NCI-H1105 (cell line): ENCODE measurements around the gene AOPEP.
"Not testable (repeated sequence)": the region's sequence is repeated elsewhere in the genome, so short reads cannot be mapped to it uniquely, and the experiment has no call there.

ENCODE experiments used
- DNase-seq: peaks from one replicate; lab custom pipeline; 2025; lab: John Stamatoyannopoulos, UW

AOPEP gene

DNA sequence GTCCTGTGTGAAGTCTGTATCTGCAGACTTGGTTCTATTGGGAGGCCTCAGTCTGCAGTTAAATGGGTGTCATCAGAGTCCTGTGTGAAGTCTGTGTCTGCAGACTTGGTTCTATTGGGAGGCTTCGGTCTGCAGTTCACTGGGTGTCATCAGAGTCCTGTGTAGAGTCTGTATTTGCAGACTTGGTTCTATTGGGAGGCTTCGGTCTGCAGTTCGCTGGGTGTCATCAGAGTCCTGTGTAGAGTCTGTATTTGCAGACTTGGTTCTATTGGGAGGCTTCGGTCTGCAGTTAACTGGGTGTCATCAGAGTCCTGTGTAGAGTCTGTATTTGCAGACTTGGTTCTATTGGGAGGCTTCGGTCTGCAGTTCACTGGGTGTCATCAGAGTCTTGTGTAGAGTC lies 239.1 kb downstream of the AOPEP start:
- not testable (repeated sequence) for DNase-seq

DNA sequence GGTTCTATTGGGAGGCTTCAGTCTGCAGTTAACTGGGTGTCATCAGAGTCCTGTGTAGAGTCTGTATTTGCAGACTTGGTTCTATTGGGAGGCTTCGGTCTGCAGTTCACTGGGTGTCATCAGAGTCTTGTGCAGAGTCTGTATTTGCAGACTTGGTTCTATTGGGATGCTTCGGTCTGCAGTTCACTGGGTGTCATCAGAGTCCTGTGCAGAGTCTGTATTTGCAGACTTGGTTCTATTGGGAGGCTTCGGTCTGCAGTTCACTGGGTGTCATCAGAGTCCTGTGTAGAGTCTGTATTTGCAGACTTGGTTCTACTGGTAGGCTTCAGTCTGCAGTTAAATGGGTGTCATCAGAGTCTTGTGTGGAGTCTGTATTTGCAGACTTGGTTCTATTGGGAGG lies 239.5 kb downstream of the AOPEP start:
- not testable (repeated sequence) for DNase-seq

DNA sequence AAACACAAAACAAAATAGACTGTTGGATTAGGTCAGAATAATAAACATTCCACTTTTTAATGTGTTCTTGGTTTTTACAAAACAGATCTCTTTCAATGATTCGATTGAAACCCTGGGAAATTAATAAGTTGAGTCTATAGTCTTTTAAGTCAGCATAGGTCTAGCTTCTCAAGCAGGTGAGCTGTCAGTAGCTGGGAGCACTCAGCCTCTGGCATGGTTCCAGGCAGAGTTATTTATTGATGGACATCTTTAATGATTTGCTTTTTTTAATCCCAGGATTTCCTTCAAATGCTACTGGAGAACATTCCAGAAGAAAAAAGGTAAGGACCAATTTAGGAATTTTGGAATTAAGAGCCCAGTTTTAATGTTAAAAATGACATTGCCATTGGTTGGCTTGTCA lies 241.0 kb downstream of the AOPEP start:
- DNase-seq = no peak

DNA sequence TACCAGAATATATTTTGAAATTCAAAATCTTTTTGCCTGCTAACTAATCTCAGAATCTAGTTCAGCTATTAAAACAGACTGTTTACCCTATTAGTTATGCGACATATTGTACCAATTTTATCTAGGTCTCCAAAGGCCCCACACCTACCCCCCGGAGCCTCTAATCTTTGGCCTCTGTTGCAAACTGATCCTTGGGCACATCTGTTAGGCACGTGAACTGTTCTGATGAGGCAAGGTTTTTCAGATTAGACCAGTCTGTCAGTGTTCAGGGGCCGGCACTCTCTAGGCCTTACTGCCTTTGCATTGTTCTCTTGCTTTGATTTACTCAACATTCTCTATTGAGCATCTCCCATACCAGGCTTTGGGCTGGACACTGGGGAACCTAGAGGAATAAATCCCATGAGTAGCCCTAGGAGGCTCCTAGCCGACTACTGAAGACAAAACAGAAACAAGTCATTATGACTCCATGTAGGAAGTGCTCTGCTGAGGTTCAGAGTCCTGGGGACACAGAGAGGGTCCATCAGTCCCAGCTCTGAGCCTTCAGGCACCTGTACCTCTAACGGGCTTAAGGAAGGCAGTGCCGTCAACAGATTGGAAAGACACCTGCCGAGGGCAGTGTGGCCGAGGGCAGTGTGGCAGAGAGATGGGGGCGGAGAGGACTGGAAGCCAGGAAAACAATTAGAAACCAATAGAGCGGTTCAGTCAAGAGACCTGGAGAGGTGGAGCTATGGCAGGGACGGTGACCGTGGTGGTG lies 245.1 kb downstream of the AOPEP start:
- DNase-seq = no peak

DNA sequence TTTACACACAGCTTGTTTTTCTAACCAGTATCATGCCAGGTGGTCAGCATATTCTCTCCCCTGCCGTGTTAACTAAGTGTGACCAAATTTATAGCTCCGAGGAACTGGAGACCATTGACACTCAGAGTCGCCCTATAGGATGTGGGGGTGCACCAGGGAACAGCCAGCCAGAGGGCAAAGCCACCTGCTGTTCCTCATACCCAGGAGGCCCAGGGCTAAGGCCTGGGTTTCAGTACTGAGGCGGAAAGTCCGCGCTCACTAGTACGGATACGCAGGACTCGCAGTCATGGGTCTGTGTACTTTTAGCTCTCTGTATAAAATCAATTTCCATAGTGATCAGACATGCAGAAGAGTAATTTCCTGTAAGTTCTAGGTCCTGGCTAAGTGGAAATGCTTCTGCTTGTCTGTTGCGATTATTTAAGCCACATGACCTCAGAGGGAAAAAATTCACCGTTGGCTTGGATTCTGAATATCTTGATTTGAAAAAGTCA lies 247.0 kb downstream of the AOPEP start:
- DNase-seq = no peak

DNA sequence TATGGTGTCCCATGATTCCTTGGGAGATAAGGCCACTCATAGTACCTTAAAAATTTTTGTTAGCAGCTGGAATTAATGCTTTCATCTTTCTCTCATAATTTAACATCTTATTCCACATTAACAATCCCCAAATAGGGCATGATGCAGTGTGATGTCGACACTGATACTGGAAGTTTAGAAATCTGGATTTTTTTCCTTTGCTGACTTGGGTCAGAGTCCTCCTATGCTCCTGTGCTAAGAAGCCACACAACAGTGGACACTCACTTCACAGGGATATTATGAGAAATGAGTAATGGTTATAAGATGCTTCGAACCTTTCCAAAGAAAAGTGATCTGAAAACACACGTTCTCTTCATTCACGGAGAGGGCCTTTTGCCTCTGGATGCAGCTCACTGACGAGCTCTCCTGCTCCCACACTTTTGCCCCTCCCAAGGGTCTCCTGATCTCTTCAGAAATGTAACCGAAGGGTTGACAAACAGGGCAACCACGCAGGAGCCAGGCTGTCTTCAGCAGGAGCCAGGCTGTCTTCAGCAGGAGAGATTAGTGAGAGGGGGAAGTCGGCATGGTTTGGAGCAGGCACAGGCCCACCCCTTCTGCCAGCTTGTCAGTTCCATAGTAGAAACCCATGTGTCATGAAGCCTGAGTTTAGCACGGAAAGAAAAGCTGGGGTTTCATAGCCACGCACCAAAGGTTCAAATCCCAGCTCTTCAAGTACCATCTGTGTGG lies 247.8 kb downstream of the AOPEP start:
- DNase-seq = no peak

DNA sequence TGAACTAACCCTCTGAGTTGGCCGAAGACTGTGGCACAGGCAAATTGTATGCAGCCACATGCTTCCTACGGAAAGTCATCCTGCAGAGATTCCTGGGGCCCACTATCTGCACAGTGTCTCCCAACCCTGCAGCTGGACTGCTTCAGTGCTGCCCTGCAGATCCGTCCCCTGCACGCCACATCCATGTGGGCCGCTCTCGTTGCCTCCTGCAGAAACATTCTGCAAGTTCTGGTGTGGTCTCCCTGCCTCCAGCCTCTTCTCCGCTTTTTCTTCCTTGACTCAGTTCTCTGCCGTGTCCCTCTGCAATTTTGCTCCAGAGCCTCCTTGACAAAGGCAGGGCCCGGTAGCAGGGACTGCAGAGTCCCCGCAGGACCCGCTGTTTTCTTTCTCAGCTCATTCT lies 249.0 kb downstream of the AOPEP start:
- DNase-seq = no peak

DNA sequence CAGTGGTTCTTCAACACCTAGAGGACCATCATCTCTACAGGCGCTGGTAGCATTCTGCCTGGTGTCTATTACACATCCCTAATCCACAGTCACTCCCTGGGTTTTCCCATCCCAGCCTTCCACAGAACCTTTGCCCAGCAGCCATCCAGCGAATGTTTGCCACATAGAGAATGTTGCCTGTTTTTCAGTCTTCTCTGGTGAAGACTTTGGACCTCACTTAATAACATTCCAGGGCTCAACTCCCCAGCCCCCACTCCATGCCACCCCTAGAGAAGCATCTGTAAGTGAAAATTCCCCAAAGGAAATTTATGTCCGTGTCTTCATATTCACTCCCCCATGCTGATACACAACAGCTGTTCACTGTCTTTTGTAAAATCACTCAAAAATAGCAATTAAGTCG lies 249.6 kb downstream of the AOPEP start:
- DNase-seq = no peak

DNA sequence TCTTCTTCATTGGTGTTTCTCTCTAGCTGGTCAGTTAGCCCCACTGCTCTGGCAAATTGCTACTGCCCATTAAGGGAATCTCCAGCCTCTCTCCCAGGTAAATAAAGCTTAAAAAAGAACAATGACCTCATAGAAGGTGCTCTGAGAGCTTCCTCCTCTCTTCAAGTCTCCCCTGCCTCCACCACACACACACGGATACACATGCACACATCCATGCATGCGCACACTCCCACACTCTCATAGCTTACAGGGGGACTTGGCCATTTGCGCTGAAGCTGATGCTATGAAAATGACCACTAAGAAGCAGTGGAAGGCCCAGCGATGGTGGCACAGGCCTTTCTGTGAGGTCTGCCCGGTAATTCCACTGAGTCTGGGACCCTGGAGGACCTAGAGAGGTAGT lies 250.9 kb downstream of the AOPEP start:
- no peak for DNase-seq

DNA sequence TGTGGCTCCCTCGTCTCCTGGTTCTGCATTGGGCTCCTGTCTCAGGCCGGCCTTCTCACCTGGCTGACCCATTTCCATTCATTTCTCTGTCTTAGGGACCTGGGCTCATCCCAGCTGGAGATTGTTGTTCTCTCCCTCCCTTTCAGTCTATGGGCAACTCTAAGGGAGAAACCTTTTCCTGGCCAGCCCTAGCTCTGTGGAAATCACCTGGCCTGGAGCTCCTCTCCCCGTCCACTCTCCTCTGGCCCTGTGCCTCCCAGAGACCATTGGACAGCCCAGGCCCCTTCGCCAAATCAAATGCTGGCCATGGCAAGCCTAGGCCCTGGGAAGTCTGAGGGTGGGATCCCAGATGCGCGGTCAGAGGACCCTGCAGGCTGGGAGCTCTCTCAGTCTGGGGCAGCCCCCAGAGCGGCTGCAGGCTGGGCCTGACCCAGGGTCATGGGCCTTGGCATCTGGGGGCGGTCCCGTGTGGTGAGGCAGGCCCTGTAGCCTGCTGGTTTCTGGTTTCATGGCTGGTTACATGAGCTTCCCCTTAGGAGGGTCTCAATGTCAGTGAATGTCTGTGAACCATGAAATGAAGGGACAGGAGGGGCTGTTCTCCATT lies 253.5 kb downstream of the AOPEP start:
- no peak for DNase-seq

DNA sequence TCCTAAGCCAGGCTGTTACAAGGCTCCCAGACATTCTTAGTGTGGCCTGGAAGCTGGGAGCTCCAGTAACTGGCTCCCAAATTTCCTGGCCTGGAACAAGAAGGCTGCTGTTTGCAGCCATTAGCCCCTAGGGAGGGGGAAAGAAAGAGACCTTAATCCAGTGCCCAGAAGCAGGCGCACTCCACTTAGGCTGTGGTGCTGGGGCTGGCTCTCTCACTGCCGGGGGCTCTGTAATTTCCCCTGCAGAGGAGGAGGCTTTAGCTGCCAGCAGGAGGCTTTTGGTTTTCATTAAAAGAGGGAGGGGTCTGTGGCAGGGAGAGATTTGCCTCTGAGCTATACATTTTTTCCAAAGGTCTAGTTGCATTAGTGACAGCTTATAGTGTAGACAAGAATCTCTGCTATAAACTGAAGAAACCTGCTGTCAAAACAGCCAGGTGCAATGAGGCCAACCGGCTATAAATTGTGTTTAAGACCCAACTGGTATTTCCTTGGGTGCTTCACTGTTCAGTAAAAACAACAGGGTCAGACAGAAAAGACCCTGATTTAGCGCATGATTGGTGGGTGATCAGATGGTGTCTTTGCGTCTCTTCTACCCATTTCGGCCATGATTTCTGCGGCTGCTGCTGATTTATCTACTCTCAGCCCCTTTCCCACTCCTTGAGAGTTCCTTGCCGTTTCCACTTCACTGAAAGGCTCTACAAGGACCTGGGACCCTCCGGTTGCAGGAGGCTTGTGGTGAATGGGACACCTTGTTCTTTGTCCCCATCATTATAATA lies 254.6 kb downstream of the AOPEP start:
- DNase-seq = no peak

DNA sequence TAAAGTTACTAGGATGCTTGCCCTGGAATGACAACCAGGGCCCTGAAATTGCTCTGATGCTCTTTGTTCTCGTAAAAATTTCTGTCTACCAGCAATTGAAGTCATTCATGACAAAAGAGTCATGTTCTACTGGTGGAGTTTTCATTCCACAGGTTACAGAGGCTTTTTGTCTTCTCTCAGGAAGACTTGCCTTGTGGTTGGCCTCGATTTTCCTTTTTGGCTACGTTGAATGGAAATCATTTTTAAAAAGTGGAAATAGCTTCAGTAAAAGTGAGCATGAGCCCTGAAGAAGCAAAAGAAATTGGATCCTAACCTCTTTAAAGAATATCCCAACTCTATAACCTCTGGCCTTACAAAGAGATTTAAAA lies 255.2 kb downstream of the AOPEP start:
- DNase-seq = no peak

DNA sequence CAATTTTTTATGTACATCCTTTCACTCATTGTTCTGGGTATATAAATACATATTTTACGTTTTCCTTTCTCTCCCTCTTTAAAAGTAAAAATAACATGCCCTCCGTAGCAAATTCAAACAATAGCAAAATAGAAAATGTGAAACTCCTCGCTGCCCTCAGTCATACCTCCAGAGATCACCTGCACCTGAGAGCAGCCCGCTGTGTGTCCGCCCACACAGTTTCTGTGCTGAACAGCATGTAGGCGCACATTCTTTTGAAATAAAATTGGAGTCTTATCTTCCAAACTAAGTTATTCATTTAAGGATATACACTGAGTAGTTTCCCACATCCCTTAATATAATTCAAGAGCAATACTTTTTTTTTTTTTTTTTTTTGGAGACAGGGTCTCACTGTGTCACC lies 255.7 kb downstream of the AOPEP start:
- no peak for DNase-seq

DNA sequence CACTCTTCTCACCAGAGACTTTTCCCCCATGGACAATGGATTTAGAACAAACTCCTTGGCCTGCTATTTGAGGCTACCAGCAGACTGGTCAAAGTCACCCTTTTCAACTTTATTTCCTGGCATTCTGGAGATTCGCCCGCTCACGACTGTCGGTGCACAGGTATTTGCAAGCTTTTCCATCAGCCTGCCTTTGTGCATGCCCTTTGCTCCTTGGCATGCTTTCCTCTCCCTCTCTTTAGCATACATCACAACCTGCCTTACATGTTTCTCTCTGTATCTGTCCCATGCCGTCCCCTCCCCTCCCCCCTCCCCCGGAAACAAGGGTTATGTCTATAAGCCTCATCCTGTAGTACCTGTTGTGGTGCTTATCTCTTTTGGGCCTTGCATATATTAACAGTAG lies 257.1 kb downstream of the AOPEP start:
- no peak for DNase-seq

DNA sequence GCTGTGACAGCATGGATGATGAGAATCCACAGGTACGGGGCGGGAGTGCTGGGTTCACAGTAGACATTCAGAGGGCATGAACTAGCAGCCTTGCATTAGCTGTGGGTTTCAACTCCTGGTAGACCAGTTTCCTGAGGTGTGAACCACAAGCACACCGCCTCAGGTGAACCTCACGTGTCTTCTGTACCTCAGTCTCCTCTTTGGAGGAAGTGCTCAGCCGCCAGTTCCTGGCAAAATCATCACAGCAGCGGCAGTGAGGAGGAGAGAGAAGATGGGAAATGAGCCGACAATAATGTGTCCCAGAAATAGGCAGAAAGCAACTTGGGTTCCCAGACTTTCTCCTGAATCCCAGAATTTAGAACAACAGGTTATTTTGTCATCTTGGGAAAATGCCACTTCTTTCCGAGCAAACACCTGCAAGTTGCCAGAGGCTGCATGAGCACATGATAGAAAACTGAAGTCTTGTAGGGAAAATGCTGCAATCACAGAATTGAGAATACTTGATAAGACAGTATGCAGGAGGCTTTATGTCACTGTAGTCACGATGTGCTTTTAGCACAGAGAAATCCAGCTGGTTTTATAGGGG lies 258.5 kb downstream of the AOPEP start:
- no peak for DNase-seq

DNA sequence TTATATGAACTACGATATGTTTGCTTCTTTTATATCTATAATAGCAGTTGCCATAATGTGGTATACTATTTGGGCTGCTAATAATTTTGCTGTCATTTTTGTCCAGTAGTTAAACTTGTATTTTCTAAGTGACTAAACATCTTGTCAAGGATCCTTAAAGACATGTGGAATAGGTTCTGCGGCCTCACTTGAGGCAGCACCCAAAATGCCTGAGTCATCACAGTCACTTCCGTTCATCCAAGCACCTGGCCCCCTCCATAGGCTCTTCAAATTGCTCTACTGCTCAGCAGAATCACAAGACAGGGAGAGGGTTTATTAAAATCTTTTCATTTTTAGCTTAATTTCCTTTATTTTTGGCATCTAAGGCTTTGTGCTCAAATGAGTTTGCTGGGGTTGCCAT lies 259.1 kb downstream of the AOPEP start:
- DNase-seq = no peak

DNA sequence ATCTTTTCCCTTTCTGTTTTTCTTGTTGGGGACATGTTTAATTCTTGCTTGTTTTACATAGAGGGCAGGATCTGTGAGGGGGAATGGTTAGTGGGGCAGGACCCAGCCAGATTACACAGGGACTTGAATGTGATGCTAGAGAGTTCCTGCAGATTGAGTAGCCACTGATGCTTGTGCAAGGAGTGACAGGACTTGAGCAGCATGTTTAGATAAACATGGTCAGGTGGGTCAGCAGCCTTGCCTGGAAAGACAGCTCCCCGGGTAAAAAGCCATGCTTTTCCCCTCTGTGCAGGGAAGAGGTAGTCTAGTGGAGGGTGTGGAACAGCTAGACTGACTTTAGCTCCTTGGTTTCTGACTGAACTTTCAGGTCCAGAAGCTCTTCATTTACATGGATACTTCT lies 261.2 kb downstream of the AOPEP start:
- no peak for DNase-seq

DNA sequence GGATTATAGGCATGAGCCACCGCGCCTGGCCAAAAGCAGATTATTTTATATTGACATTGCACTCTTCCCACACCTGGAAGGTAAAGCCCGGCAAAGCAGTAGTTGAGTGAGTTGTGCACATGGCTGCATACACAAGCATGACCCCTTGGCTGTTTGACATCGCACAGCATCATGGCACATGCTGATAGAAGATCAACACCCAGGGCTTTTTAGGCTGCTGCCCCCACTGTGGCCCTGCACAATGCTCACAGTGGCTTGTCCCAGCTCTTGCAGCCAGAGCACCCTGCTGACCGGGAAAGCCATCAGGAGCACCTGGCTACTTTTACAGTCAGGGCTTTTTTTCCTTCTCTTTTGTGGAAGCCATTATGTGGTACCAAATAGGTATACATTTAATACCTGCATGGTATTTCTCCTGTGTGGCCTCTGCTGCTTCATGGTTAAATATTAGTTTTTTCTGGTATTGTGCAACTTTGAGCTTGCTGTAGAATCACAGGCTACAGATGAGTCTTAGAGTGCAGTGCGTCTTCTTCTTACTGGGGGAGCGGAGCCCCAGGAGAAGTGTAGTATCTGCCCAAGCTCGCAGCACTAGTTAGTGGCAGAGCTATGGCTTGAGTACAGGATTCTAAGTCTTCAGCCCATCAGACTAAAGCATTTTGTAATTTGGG lies 264.5 kb downstream of the AOPEP start:
- DNase-seq = no peak

DNA sequence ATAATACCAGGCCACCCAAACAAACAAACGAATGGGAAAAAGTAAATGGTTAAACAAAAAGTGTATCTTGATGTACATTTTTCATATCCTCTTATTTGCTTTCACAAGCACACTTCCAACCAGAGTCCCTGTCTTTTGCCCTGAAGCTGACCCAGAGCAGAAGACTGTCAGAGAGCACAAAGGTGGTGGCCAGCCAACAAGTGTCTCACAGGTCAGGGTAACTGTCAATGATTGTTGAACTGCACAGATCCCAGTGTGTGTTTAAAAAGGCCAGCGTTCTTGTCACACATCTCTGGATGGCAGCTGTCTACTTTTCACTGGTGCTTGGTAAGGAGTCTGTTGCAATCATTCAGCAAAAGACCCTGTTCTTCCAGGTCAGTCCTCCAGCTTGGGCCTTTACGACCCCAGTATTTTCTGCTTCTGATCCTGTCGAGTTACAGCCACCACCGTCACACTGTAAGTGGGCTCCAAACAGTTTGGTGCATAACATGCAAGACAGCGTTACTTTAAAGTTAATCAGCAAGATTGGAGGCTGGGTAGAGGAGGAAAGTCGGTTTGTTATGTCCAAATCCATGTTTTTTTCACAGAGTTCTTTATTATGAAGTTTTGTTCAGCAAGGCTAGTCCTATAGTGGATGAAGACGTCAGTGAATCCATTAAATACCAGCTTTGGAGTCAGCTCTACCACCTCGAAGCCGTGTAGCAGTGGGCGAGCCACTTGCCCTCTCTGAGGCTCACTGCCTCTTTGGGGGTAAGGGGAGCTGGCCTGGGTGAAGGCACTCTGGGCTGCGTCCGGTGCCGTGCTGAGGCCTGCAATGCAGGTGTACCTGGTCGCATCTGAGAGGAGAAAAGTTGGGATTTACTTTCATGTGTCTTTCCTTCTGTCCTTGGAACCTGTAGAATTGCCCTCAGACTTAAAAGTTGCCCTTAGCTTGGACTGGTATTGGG lies 265.7 kb downstream of the AOPEP start:
- no peak for DNase-seq

DNA sequence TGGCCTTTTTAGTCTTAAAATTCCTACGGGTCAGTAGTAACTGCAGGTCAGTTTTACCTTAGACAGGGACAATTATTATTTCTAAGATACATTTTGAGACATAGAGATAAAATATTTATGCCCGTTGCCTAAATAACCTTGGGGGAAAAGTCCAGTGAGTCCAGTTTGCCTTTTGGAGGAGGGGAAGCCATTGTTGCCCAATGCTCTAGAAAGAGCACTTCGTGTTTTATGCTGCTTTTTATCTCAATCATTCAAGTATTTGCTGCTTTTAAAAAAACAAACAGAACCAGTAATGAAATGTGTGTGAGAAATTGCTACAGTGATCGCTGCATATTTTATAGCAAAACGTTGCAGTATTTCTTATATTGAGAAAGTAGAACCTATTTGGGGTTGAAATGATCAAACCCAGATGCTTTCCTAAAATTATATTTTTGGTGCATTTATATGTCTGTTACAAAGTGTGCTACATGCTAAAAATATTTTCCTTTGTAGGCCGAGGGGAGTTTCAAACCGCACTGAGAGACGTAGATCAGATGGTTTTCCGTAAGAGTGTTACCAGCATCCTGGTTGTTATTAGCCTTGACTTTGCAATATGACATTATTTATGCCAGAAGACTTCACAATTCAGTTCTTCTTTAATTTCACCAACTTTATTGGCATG lies 266.8 kb downstream of the AOPEP start:
- no peak for DNase-seq
